ENCODE data around the gene CNN3.

Gene CNN3

GRCh38 chr1:94887603-94888171, 39.2 kb downstream of the CNN3 start:
- no peak for DNase-seq (ENCODE audit: low read depth in 2 of 2)

GRCh38 chr1:94887106-94887505, 39.8 kb downstream of the CNN3 start:
- DNase-seq (ENCODE audit: low read depth in 2 of 2) = no peak

- no peak for DNase-seq (ENCODE audit: low read depth in 2 of 2)
These were observed 40.5 kb downstream of the CNN3 start for GRCh38 chr1:94886361-94886760.

GRCh38 chr1:94884507-94884906, 42.4 kb downstream of the CNN3 start:
- DNase-seq (ENCODE audit: low read depth in 2 of 2) = no peak

- no peak for DNase-seq (ENCODE audit: low read depth in 2 of 2)
These were observed 42.8 kb downstream of the CNN3 start for GRCh38 chr1:94884106-94884505.

- no peak for DNase-seq (ENCODE audit: low read depth in 2 of 2)
These were observed 43.2 kb downstream of the CNN3 start for GRCh38 chr1:94883691-94884090.

GRCh38 chr1:94878329-94878728, 48.6 kb downstream of the CNN3 start:
- DNase-seq (ENCODE audit: low read depth in 2 of 2) = no peak

- no peak for DNase-seq (ENCODE audit: low read depth in 2 of 2)
These were observed 50.5 kb downstream of the CNN3 start for GRCh38 chr1:94876362-94876761.

GRCh38 chr1:94875794-94876193, 51.1 kb downstream of the CNN3 start:
- DNase-seq (ENCODE audit: low read depth in 2 of 2) = no peak

GRCh38 chr1:94874423-94874822, 52.5 kb downstream of the CNN3 start:
- no peak for DNase-seq (ENCODE audit: low read depth in 2 of 2)

GRCh38 chr1:94873520-94874351, 53.2 kb downstream of the CNN3 start:
- DNase-seq (ENCODE audit: low read depth in 2 of 2) = no peak

- DNase-seq (ENCODE audit: low read depth in 2 of 2) = no peak
These were observed 54.0 kb downstream of the CNN3 start for GRCh38 chr1:94872771-94873495.

- no peak for DNase-seq (ENCODE audit: low read depth in 2 of 2)
These were observed 55.9 kb downstream of the CNN3 start for GRCh38 chr1:94871031-94871430.

GRCh38 chr1:94866164-94866807, 60.6 kb downstream of the CNN3 start:
- no peak for DNase-seq (ENCODE audit: low read depth in 2 of 2)

GRCh38 chr1:94865360-94865759, 61.5 kb downstream of the CNN3 start:
- no peak for DNase-seq (ENCODE audit: low read depth in 2 of 2)

- no peak for DNase-seq (ENCODE audit: low read depth in 2 of 2)
These were observed 62.1 kb downstream of the CNN3 start for GRCh38 chr1:94864821-94865220.

GRCh38 chr1:94863919-94864318, 63.0 kb downstream of the CNN3 start:
- no peak for DNase-seq (ENCODE audit: low read depth in 2 of 2)

GRCh38 chr1:94863297-94863911, 63.5 kb downstream of the CNN3 start:
- no peak for DNase-seq (ENCODE audit: low read depth in 2 of 2)

GRCh38 chr1:94862718-94863117, 64.2 kb downstream of the CNN3 start:
- DNase-seq (ENCODE audit: low read depth in 2 of 2) = no peak

GRCh38 chr1:94859174-94859573, 67.7 kb downstream of the CNN3 start:
- no peak for DNase-seq (ENCODE audit: low read depth in 2 of 2)

GRCh38 chr1:94858276-94858675, 68.6 kb downstream of the CNN3 start:
- no peak for DNase-seq (ENCODE audit: low read depth in 2 of 2)

GRCh38 chr1:94856868-94857267, 70.0 kb downstream of the CNN3 start:
- no peak for DNase-seq (ENCODE audit: low read depth in 2 of 2)

Data from stimulated activated CD4-positive, alpha-beta T cell treated with anti-CD3 and anti-CD28 coated beads, Interleukin-1b, Interleukin-23, amount 100 ng/mL, for 1 hour (primary cell).